NCI-H446 (cell line): ENCODE data around the gene IL12RB1.
"Not testable (repeated sequence)": the region's sequence is repeated elsewhere in the genome, so short reads cannot be mapped to it uniquely, and the experiment has no call there.

Experiments used
- DNase-seq, 2 experiments: peaks; one replicate each; lab custom pipeline; 2025; lab: John Stamatoyannopoulos, UW

Gene IL12RB1

DNA sequence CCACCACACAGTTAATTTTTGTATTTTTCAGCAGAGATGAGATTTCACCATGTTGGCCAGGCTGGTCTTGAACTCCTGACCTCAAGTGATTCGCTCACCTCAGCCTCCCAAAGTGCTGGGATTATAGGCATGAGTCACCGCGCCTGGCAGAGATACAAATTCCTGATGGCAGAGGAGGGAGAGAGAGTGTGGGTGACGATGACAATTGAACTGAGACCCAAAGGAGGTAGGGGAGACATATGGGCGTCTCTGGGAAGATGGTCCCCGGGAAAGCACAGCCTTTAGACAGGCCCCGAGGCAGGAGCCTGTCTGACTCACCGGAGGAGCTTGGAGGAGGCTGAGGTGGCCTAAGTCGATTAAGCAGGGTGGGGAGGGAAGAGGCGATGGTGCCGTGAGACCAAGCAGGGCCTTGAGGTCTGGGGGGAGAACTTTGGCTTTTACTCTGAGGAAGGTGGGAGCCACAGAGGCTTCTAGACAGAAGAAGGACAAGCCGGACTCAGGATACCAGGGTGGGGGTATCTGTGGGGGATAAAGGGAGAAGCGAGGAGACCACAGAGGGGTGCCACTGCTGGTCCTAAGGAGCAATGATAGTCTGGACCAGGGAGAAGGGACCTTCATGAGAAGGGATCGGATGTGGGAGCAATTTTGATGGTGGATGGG is 40.5 kb downstream of the IL12RB1 start:
- DNase-seq = peak in 1 of 2 experiments; percentile 19

DNA sequence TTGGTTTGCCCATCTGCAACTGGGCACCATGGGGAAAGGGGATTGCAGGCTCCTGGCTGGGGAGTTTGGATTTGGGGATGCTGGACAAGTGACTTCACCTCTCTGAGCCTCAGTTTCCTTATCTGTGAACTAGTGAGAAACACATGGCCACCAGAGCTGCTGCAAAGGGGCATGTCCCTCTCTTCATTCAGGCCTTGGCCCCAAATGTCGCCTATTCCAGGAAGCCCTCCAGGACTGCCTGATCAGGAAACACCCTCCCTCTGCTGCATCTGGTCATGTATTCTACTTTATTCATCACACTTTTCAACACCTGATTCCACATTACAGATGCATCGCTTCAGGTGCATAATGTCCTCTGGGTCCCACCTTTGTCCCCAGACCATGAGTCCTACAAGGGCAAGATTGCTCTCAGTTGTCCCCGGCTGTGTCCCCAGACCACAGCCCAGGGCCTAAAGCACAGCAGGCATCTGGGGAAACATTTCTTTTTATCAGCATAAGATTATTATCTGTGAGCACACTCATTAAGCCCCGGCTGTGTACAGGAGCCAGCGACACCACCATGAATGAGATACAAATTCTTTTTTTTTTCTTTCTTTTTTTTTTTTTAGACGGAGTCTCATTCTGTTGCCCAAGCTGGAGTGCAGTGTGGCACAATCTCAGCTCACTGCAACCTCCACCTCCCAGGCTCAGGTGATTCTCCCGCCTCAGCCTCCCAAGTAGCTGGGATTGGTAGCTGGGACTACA is 41.3 kb downstream of the IL12RB1 start:
- no peak for DNase-seq

DNA sequence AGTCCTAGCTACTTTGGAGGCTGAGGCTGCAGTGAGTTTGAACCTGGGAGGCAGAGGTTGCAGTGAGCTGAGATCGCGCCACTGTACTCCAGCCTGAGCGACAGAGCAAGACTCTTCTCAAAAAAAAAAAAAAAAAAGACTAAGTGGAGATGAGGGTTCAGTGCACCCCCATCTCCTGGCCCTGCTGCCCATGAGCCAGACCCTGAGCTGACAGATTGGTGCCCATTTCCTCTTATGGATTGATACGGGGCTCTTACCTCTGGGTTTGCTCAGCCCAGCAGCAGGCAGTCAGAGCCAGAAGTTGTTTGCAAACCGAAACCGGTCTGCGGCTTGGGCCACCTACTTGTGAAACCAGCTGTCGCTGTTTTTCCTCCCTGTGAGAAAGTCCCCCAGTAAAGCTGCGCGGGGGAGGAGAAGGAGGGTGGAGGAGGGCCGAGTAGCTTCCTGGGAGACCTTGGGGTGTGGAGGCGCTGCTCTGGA is 41.9 kb downstream of the IL12RB1 start:
- DNase-seq = peak; percentile 78 to 92

DNA sequence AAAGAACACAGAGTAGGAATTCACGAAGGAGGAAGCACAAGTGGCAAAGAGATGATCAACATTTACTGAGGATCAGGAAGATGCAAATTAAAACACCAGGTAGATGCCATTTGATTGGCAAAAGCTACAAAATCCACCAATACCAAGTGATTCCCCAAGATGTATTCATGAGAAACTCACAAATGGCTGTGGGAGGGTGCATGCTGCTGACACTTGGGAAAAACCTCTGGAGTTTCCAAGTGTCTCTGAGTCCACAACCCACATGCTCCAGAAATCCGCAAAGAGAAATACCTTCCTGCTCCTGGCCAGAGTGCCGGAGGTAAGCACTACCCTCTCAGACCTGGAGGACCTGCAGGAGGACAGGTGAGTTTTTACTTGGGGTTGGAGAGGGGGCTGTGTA is 43.1 kb downstream of the IL12RB1 start:
- DNase-seq = no peak

DNA sequence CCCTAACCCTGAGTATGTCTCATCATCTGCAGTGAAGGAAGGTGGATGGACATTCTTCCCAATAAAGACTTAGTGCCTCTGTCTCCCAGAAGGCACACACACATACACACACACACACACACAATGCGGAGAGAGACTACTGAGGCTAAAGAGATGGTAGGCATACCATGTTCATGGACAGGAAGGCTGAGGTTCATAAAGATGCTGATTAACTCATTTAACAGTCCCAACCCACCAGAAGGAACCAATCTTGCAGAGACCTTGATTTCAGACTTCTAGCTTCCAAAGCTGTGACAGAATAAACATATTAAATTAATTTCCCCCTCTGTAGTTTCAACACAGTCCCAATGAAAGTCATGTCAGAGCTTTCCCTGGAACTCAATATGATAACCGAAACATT is 45.7 kb downstream of the IL12RB1 start:
- DNase-seq = no peak

DNA sequence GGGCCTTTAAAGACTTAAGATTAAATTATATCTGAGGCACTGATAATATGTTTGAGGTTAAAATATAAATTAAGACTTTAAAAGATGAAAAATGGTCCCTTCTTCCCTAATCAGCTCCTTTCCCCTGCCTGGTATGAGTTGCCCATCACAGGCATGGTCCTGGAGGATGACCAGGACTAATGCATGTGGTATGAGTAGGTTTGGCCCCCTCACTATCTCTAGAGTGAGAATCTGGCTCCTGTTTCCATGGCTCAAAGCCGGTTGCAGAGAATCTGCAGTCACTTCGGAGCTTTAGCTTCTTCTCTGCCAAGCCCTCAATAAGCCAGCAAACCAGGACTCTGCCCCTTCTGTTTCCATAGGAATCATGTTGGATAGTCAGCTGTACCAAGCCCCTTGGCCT is 54.6 kb downstream of the IL12RB1 start:
- DNase-seq = peak; percentile 32 to 77

DNA sequence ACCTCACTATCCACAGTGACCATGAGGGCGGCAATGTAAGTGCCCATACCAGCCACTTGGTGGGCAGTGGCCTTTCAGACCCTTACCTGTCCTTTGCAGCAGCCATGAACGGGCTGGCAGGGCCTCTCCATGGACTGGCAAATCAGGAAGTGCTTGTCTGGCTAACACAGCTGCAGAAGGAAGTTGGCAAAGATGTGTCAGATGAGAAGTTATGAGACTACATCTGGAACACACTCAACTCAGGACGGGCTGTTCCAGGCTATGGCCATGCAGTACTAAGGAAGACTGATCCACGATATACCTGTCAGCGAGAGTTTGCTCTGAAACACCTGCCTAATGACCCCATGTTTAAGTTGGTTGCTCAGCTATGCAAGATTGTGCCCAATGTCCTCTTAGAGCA is 55.3 kb downstream of the IL12RB1 start:
- DNase-seq = not testable (repeated sequence)

DNA sequence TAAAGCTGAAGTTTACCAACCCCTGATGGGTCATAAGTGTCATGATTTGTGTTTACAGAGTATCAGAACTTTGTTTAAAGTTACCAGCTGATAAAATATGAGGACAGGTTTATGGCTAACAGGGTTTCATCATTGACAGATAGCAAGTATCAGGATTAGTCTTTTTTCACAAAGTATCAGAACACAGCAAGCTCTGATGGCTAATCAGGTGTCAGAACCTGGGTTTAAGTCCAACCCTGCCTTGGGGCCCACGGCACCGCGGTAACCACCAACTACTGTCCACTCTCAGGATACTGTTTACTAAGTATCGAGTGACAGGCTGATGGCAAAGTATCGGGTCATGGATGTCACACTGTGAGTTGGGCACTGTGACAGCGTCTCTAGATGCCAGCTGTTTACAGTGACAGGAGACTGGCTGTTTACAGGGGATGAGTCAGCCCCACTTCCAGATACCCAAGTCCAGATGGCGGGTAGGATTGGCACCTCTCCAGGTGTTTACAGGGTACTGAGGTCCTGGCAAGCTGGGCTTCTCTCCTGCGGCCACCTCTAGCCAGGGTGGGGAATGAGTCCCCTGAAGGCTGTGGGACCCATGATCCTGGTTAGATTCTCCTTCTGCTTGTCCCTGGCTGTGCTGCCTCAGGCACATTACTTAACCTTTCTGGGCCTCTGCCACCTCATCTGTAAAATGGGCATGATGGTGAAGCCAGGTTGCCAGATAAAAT is 57.0 kb downstream of the IL12RB1 start:
- peak; percentile 91 to 97 for DNase-seq

DNA sequence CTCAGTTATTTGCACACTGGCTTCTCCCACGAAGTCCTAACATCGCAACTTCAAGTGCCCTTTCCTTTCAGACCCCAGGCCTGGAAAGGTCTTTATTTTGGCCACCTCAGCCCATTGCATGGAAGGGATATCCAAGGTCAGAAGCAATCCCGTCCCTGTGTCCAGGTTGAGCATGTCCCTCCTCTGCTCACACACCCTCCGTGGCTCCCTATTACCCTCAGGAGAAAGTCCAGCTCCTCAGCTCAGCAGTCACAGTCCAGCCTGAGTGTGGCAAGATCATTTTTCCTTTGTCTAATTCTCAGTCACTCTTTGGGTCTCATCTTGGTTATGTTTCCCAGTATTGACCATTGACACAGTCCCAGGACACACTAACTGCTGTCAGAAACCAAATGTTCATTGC is 59.6 kb downstream of the IL12RB1 start:
- no peak for DNase-seq

DNA sequence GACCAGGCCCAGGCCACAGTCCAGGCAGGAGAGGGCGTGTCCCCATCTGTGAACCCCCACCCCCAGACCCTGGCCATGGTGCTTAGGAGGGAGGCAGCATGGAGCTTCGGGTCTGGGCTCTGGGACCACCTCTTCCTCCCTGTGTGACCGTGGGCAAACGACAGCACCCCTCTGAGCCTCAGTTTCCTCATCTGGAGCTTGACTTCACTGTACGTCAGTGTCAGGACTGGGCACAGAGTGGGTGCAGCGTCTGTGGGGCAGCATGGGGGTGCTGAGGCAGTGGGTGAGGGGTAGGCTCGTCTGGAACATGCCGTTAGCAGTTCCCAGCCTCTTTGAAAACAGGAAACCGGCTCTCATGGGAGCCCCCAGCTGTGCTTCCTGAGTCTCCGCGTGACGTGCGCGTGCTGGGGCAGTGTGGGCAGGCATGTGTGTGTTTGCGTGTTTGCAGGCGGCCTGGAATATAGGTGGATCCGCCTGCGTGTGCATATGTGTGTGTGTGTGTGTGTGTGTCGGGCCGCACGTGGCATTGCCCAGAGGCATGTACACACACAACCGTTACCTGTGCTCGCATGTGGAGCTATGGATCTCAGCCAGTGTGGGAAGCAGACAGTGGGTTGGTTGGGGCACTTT is 63.0 kb downstream of the IL12RB1 start:
- no peak for DNase-seq

DNA sequence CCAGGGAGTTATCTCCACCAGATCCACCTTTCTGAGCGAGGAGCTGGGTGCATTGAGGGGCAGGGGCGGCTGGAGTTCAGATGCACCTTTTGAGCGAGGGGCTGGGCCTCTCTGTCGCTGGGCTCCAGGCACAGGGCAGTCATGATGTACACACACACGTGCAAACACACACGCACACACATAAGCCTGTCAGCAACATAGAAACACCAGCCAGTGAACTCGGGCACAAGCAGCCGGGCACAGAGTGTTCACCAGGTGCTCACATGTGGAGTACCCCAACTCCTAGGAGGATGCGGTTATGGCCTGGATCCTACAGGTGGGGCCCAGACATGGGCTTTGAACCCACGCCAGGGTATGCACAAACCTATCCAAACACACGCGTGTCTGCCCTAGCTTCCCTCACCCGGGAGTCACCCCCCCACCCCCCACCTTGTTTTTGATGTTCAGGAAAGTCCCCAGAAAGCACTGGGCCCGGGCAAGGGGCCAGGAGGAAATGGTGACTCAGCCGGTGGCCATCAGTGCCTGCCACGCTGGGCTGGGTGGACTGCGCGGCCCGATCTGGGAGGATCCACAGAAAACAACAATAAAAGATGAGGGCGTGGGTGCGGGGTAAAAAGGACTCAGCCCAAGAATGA is 65.5 kb downstream of the IL12RB1 start:
- DNase-seq = no peak

DNA sequence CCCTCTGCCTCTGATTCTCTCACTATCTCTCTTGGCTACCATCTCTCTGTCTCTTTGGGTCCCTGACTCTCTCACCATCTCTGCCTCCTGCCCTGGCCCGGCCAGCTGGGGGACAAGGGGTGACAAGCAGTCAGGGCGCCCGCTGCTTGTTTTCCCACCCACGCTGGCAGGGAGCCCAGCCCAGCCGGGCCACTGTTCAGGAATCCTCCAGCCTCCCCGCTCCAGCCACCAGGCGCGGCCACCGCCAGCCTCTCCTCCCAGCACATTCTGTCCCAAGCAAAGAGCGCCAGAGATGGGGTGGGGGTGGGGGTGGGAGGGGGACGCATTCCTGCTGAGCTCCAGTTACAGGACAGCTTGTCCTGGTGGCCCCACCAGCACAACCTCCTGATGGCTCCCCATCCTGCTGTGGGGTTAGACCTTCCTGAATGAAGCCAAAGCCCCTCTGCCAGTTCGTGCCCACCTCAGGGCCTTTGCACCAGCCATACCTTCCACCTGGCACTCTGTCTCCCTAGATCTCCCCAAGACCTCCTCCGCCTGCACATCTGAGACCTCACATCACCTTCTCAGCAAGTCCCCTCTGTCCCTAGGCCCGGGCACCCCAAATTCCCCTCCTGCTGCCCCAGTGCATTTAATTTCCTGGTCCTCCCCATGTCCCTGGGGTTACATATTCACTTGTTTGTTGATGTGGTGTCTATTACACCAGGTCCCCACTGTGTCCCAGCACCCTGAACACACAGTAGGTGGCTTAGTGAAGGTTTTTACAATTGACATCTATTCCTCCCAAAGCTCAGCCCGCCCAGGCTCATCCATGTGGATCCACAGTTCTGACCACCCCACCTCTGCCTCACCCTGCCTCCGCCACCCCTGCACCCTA is 66.3 kb downstream of the IL12RB1 start:
- peak in 1 of 2 experiments; percentile 40 for DNase-seq

DNA sequence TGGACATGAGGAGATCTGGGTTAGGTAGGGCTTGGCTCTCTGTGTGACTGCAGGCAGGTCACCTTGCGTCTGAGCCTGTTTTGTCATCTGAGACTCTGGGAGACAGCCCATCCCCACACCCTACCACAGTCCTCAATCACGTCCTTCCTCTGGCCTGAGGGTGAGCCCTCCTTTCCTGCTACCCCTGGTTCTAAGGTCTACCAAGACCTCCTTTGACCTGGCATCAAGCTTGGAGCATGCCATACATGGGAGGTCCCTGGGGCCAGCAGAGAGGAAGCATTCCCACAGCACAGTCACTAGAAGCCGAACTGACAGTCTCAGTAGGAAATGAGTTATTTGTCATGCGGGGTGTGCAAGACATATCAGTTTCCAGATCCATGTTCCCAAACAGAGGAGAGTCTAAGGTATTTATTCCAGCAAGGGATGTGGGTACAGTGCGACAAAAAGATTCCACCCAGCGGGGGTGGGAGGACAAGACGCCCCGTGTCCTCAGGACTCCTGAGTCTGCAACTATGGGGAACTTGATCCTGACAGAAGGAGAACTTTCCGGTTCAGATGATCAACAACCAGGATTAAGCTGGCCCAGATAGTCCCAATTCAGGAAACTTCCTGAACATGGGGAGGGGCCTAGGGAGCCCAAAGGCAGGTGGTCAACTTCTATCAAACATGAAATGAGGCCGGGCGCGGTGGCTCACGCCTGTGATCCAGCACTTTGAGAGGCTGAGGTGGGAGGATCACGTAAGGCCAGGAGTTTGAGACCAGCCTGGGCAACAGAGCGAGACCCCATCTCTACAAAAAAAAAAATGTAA is 69.3 kb downstream of the IL12RB1 start:
- no peak for DNase-seq

DNA sequence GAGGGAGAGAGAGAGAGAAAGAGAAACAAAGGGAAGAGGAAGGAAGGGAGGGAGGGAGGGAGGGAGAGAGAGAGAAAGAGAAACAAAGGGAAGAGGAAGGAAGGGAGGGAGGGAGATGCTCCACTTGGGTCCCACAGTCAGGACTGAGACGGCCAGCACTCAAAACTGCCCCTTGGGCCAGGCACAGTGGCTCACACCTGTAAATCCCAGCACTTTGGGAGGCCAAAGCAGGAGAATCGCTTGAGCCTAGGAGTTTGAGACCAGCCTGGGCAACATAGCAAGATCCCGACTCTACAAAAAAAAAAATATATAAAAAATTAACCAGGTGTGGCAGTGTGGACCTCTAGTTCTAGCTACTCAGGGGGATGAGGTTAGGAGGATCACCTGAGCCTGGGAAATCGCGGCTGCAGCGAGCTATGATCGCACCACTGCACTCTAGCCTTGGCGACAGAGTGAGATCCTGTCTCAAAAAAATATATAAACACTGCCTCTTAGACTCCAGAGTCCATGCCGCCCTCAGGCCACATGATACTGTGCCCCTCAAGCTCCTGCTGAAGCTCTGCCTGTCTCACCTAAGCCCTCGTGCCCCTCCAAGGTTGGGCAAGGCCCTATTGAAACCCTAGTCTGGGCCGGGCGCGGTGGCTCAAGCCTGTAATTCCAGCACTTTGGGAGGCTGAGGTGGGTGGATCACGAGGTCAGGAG is 70.4 kb downstream of the IL12RB1 start:
- DNase-seq = no peak

DNA sequence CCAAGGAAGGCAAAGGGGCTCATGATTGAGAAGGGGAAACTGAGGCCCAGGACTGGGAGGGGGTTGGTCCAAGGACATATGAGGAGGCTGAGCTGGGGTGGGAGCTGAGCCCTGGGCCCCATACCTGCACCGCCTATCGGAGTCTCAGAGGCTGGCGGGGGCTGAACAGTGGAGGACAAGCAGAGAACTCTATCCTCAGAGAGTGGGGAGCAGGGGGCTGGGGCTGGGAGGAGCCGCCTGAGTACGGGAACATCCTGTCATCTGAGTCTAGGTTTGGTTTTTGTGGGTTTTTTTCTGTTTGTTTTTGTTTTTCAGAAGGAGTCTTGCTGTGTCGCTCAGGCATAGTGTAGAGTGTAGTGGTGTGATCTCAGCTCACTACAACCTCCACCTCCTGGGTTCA is 72.5 kb downstream of the IL12RB1 start:
- no peak for DNase-seq

DNA sequence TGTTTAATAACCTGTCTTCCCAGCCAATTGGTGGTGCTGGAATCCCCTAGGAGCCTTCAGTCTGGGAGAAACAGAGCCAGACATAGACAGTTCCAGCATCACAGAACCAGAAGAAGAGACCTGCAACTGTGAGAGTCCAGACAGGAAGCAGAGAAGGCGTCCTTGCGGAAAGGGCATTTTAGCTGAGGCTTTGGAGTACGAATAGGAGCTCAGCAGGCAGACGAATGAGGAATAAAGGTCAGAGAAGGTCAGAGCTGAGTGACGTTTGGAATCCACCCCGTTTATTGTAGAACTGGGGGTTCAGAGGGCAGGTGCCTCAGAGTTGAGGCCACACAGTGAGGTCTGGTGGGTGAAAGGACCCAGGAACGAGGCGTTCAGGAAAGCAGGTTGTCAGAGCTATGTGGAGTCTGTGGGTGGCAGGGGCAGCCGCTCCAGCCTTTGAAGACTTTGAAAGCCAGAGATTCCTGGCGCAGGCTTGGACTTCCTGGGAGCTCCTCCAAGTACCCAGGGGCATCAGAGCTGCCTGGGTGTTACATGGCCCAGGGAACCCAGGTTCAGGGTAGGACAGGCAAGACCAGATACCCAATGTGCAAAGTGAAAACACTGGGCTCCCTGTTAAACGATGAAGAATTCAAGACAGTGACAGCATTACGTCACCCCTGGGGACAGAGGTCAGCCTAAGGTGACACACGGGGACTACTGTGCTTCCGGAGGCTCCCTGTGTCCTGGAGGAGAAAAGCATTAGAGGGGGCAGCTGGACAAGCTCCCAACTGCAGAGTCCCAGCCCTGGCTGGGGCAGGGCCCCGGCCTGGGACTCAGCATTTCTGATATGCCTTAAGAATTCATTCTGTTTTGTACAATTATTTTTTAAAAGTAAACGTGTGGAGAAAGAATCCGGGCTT is 73.3 kb downstream of the IL12RB1 start:
- no peak for DNase-seq

DNA sequence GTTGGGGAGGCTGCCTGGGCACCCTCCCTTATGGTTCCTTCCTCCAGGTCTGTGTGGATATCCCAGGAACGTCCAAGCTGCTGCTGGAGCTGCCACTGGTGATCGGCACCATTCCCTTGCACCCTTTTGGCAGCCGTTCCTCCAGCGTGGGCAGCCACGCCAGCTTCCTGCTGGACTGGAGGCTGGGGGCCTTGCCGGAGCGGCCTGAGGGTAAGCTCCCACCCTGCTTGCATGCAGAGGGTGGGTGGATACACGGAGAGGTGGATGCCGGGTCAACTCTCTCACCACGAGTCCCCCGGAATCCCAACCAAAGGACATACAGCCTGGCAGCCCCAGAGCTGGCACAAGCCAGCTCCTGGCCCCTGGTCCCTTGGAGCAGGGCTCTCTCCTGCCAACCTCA is 76.6 kb downstream of the IL12RB1 start:
- DNase-seq = no peak

DNA sequence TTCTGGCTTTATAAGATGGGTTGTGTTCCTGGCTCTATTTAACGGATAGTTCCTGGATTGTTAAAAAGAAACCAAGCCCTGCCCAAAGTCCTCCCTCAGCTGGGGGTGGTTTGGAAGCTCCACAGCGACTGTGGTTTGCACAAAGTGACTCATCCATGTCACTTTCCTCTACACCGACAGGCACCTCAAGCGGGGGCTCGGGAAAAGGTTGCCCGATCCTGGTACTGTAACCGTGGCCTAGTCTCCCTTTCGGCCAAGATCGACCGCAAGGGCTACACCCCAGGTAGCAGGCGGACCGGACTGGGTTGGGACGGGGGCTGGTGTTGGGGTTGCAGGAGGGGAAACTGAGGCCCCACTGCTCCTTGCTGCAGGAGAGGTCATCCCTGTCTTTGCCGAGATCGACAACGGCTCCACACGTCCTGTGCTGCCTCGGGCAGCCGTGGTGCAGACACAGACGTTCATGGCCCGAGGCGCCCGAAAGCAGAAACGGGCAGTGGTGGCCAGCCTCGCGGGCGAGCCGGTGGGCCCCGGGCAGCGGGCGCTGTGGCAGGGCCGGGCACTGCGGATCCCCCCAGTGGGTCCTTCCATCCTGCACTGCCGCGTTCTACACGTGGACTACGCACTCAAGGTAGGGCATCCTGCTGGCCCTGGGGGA is 77.2 kb downstream of the IL12RB1 start:
- no peak for DNase-seq
